Esophagus muscularis mucosa (tissue), 4 donors: ENCODE results near the gene MICALL1. TPM values are rescaled to one million over a fixed set of nuclear protein-coding genes. Genes with fewer than 3 reads are reported as not detected.

Source experiments
- DNase-seq: peaks from one replicate; pipeline ENCODE4 v3.0.0-alpha.2; 2017; ENCODE audit errors: extremely low spot score
- H3K27ac ChIP-seq, 4 donors: fragments of 200-600 bp; sonication (generic); replicated peaks in 1 of 4; 1 replicate in 3 of 4; 2 replicates in 1 of 4; pipeline ENCODE4 v1.5.1; 2016 to 2019; ENCODE audit warnings: mild to moderate bottlenecking in 1 of 4
- H3K27me3 ChIP-seq, 4 donors: fragments of 200-600 bp; sonication (generic); one replicate each; pipeline versions ENCODE4 v1.5.1 to v1.6.0; 2016 to 2019
- H3K36me3 ChIP-seq, 4 donors: fragments of 200-600 bp; sonication (generic); one replicate each; pipeline ENCODE4 v1.5.1; 2016 to 2019
- H3K4me1 ChIP-seq, 4 donors: fragments of 200-600 bp; sonication (generic); one replicate each; pipeline ENCODE4 v1.5.1; 2016 to 2019
- H3K4me3 ChIP-seq, 4 donors: fragments of 200-600 bp; sonication (generic); 1 replicate in 2 of 4; 2 replicates in 2 of 4; pipeline ENCODE4 v1.5.1; 2016 to 2019; ENCODE audit warnings: mild to moderate bottlenecking in 4 of 4, moderate library complexity in 1 of 4
- H3K9me3 ChIP-seq, 4 donors: fragments of 200-600 bp; sonication (generic); 1 replicate in 3 of 4; 2 replicates in 1 of 4; pipeline ENCODE4 v1.5.1; 2016 to 2019
- CTCF ChIP-seq, 3 experiments: fragments of 200-600 bp in 2 of 3; fragments of 450-650 bp in 1 of 3; sonication (generic) in 2 of 3; IDR thresholded peaks; one replicate each; pipeline ENCODE4 v1.5.1; 2017 to 2019; ENCODE audit warnings: antibody characterized with exemption in 3 of 3, mild to moderate bottlenecking in 2 of 3, moderate library complexity in 1 of 3
- EP300 ChIP-seq: sonication (generic); formaldehyde crosslinking; IDR thresholded peaks from one replicate; pipeline ENCODE4 v1.6.1; 2017; ENCODE audit warnings: antibody characterized with exemption
- POLR2A ChIP-seq: fragments of 450-650 bp; IDR thresholded peaks from one replicate; pipeline ENCODE4 v1.6.1; 2017; ENCODE audit warnings: antibody characterized with exemption, moderate library complexity, mild to moderate bottlenecking, low read depth
- POLR2AphosphoS5 ChIP-seq, 2 donors: sonication (generic); formaldehyde crosslinking; IDR thresholded peaks; one replicate each; pipeline ENCODE4 v1.6.1; 2017; ENCODE audit warnings: antibody characterized with exemption in 2 of 2
- WGBS: methylation state at CpG from one replicate; pipeline ENCODE4 v1.1.5; 2018; 5-methylcytosine and 5-hydroxymethylcytosine counted together
- intact Hi-C: fragments of 100-400 bp; cut with DNase I; formaldehyde crosslinking; loops from one replicate; pipeline ENCODE4 v1.15.1; 2023
- total RNA-seq, 4 donors: library from RNA; depleted of rRNA; stranded (reverse); fragments of >200 nt; gene quantifications; one replicate each; pipeline versions ENCODE4 v1.1.0 to v1.2.1, GENCODE V29; 2016

The MICALL1 gene
- total RNA-seq, 4 donors from 2014 or later: 51.2 to 136 (median 71.2) TPM

DNA sequence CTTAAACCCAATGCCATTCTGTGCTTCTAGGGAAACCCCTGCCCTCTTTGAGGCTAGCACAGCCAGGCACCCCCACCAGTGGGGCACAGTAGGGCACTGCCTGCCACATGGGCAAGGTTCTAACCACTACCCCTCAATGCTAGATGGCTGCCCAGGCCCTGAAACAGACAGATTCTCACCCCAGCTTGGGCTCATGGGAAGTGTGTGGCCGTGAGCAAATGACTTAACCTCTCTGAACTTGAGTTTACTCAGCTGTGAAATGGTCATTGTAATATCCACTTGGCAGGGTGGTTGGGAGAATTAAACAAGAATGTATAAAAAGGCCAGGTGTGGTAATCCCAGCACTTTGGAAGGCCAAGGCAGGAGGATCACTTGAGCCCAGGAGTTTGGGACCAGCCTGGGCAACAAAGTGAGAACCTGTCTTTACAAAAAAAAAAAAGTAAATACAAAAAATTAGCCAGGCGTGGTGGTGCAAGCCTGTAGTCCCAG is 24.9 kb downstream of the MICALL1 start:
- WGBS: 56% methylated on average over 2 of the region's 2 CpGs
- Histone ChIP-seq H3K9me3 (no peaks in the 10 kb centered on the region), H3K27ac (peak overlapping the region; percentile 50 to 84 (median 74)), H3K4me3 (no peak overlapping the region), H3K4me1 (peaks cover 28 to 69% (median 59%) of the 10 kb centered on the region in 4 donors), H3K36me3 (peaks cover 39 to 84% (median 78%) of the 10 kb centered on the region in 4 donors), H3K27me3 (no peaks in the 10 kb centered on the region)
- intact Hi-C loops: loop anchor here (5.0 kb wide), 1 partner anchor 44 kb away; no protein-coding TSS in a partner anchor
- no peak for DNase-seq
- TF ChIP-seq POLR2A (no peak), CTCF (IDR thresholded peaks at IDR 0.05) (peak in 1 of 3 experiments; percentile 4), EP300 (no peak)

DNA sequence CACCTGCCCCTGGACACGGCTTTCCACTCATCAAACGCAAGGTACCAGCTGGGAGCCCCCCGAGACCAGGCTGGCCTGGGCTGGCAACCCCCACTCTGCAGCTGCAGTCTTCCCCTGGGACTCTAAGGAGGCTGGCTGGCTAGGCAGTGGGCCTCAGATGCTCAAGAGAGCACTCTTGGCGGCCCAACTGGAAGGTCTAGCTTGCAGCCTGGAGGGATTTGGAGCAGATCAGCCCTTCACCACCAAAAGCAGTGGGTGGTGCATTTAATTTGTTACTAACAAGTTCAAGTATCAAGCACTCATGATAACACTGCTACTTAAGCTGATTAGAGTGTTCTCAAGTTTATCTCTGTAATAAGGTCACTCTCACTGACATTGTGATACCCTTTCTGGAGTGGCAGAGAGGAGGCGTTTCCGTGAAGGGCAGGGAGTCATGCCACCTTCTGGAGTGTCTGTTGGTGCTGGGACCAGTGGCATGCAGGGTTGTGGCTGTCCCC is 25.8 kb downstream of the MICALL1 start:
- intact Hi-C loops: loop anchor here (5.0 kb wide), 1 partner anchor 45 kb away; no protein-coding TSS in a partner anchor
- Histone ChIP-seq H3K9me3 (no peaks in the 10 kb centered on the region), H3K4me1 (peaks cover 28 to 62% (median 56%) of the 10 kb centered on the region in 4 donors), H3K27me3 (no peaks in the 10 kb centered on the region), H3K4me3 (no peak overlapping the region), H3K27ac (peak overlapping the region; percentile 77 to 84 (median 80)), H3K36me3 (peaks cover 33 to 84% (median 78%) of the 10 kb centered on the region in 4 donors)
- DNase-seq: no peak
- TF ChIP-seq CTCF (IDR thresholded peaks at IDR 0.05): no peak
- TF ChIP-seq EP300: no peak
- no peak for TF ChIP-seq POLR2AphosphoS5 (IDR thresholded peaks at IDR 0.05)
- TF ChIP-seq POLR2A: no peak
- 70% methylated on average over 2 of the region's 6 CpGs for WGBS

GRCh38 chr22:37932401-37932800 is 26.3 kb downstream of the MICALL1 start:
- 76% methylated on average over 8 of the region's 10 CpGs for WGBS
- Histone ChIP-seq H3K9me3 (no peaks in the 10 kb centered on the region), H3K27ac (peak overlapping the region; percentile 77 to 84 (median 80)), H3K36me3 (peaks cover 30 to 84% (median 78%) of the 10 kb centered on the region in 4 donors), H3K4me1 (peaks cover 28 to 60% (median 56%) of the 10 kb centered on the region in 4 donors), H3K27me3 (no peaks in the 10 kb centered on the region), H3K4me3 (no peak overlapping the region)
- no peak for DNase-seq
- TF ChIP-seq POLR2A: no peak
- no peak for TF ChIP-seq POLR2AphosphoS5 (IDR thresholded peaks at IDR 0.05)
- TF ChIP-seq CTCF (IDR thresholded peaks at IDR 0.05): no peak
- TF ChIP-seq EP300: no peak
- intact Hi-C loops: loop anchor here (5.0 kb wide), 1 partner anchor 45 kb away; no protein-coding TSS in a partner anchor

- 64% methylated on average over 20 of the region's 21 CpGs for WGBS
- Histone ChIP-seq H3K4me3 (no peak overlapping the region), H3K27me3 (no peaks in the 10 kb centered on the region), H3K9me3 (no peaks in the 10 kb centered on the region), H3K36me3 (peaks cover 30 to 84% (median 78%) of the 10 kb centered on the region in 4 donors), H3K27ac (peak overlapping the region; percentile 77 to 84 (median 80)), H3K4me1 (peaks cover 28 to 60% (median 56%) of the 10 kb centered on the region in 4 donors)
- DNase-seq: no peak
- TF ChIP-seq EP300 (no peak), POLR2AphosphoS5 (IDR thresholded peaks at IDR 0.05) (no peak)
- intact Hi-C loops: loop anchor here (5.0 kb wide), 1 partner anchor 46 kb away; no protein-coding TSS in a partner anchor
Measured at GRCh38 chr22:37932821-37933578, 26.9 kb downstream of the MICALL1 start.
